Caco-2 (cell line): ENCODE measurements around the gene WIPF3. TPM values are rescaled to one million over a fixed set of nuclear protein-coding genes. Genes with fewer than 3 reads are reported as not detected.
A peak's percentile ranks its signal among the peaks of the same experiment; 100 is the strongest.

Experiments
- BruUV-seq: library from RNA; stranded (reverse); fragments of 400-500 nt; replicated peaks from 2 replicates; lab custom pipeline; 2021; lab: Mats Ljungman, UMichigan
- CTCF ChIA-PET: fragments of 300-600 bp; sonication (Branson Sonifier 250); formaldehyde crosslinking; loops from one replicate; lab custom pipeline; 2022; ENCODE audit warnings: antibody characterized with exemption; lab: Charles Lee
- POLR2A ChIA-PET: fragments of 300-600 bp; sonication (Branson Sonifier 250); formaldehyde crosslinking; loops from one replicate; lab custom pipeline; 2022; ENCODE audit warnings: antibody characterized with exemption; lab: Charles Lee
- DNase-seq, 2 experiments: peaks; one replicate each; pipeline versions ENCODE4 v3.0.0 to v3.0.0-alpha.2; 2020 to 2022
- H3K27me3 ChIP-seq: replicated peaks from 2 replicates; pipeline ENCODE4 v1.6.0; 2011; ENCODE audit warnings: low read length; ENCODE audit not compliant: control insufficient read depth, insufficient read depth
- H3K36me3 ChIP-seq: 2 replicates; pipeline ENCODE4 v1.5.1; 2011; ENCODE audit warnings: low read length; ENCODE audit not compliant: control insufficient read depth, insufficient read depth
- H3K4me1 ChIP-seq: fragments of 250-450 bp; sonication (Bioruptor Pico); 2 replicates; pipeline ENCODE4 v1.5.1; 2020; ENCODE audit warnings: mild to moderate bottlenecking
- H3K4me3 ChIP-seq: 2 replicates; pipeline ENCODE4 v1.5.1; 2011; ENCODE audit warnings: low read depth, mild to moderate bottlenecking, control low read depth, low read length
- H3K9me3 ChIP-seq: fragments of 250-450 bp; sonication (Bioruptor Pico); 2 replicates; pipeline ENCODE4 v1.5.1; 2020; ENCODE audit warnings: mild to moderate bottlenecking, moderate library complexity
- H3K27ac Mint-ChIP-seq: one replicate; pipeline ENCODE4 v1.8.0; 2022; ENCODE audit warnings: mixed read lengths; ENCODE audit not compliant: unreplicated experiment
- H3K27me3 Mint-ChIP-seq: one replicate; pipeline ENCODE4 v1.8.0; 2022; ENCODE audit warnings: mixed read lengths; ENCODE audit not compliant: insufficient read depth, unreplicated experiment
- H3K36me3 Mint-ChIP-seq: one replicate; pipeline ENCODE4 v1.8.0; 2022; ENCODE audit warnings: mild to moderate bottlenecking, mixed read lengths; ENCODE audit not compliant: insufficient read depth, unreplicated experiment
- H3K4me1 Mint-ChIP-seq: one replicate; pipeline ENCODE4 v1.8.0; 2022; ENCODE audit warnings: low read depth, mixed read lengths; ENCODE audit not compliant: unreplicated experiment
- H3K4me3 Mint-ChIP-seq: one replicate; pipeline ENCODE4 v1.8.0; 2022; ENCODE audit warnings: mild to moderate bottlenecking, moderate library complexity, mixed read lengths; ENCODE audit not compliant: unreplicated experiment
- H3K9me3 Mint-ChIP-seq: one replicate; pipeline ENCODE4 v1.8.0; 2022; ENCODE audit warnings: mixed read lengths; ENCODE audit not compliant: unreplicated experiment
- intact Hi-C: fragments of 100-400 bp; cut with micrococcal nuclease; formaldehyde crosslinking; loops from one replicate; pipeline ENCODE4 v1.10.0; 2022; ENCODE audit not compliant: unreplicated experiment
- total RNA-seq: library from RNA; stranded (reverse); gene quantifications from 2 replicates; pipeline ENCODE4 v1.2.3, GENCODE V29; 2022
- TF ChIP-seq, protein P1 (sequence below), 2 experiments: fragments of 200-600 bp in 1 of 2; IDR thresholded peaks; 1 replicate in 1 of 2; 2 replicates in 1 of 2; pipeline versions ENCODE4 v1.5.1 to v1.8.0; 2011 to 2022; ENCODE audit warnings: antibody characterized with exemption in 1 of 2, control low read depth in 1 of 2, inconsistent platforms in 1 of 2, low read depth in 1 of 2, low read length in 1 of 2, mild to moderate bottlenecking in 1 of 2, moderate library complexity in 1 of 2; ENCODE audit not compliant: insufficient read depth in 1 of 2, severe bottlenecking in 1 of 2, unreplicated experiment in 1 of 2

Gene WIPF3
- total RNA-seq, 1 experiment from 2014 or later, result 1.2 TPM

DNA sequence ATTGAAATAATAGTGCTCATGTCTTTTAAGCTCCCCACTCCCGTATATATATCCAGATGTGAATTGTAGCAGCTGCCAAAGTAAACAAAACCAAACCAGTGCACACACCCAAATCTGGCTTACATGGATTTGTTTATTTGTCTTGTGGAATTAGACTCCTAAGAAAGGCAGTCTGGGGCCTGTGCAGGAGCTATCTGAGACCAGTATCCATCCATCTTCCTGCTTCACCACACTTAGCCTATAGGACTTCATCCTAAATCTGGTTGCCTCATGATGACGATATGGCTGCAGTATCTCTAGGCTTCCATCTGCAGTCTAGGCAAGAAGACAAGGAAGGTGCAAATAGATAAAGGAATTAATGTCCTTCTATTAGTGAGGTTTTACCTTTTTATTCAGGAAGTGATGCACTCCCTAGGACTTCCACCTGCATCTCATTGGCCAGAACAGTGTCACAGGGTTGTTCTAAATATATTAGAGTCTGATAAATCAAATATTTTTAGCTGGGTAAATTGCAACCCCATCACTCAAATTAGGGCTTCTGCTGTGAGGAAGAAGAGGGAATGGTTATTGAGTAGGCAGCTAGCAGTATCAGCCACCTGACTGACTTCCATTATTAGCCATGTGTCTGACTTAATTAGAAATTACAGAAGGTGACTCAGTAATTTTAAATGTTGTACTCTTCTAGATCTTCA lies 6.0 kb downstream of the WIPF3 start:
- no peak overlapping the region for H3K27ac Mint-ChIP-seq
- POLR2A ChIA-PET, result no interaction called here
- CTCF ChIA-PET, result no interaction called here

GRCh38 chr7:29815181-29816105 lies 9.1 kb downstream of the WIPF3 start:
- Histone ChIP-seq H3K4me1 (no peaks in the 10 kb centered on the region), H3K36me3 (no peaks in the 10 kb centered on the region), H3K4me3 (no peak overlapping the region), H3K27me3 (no peaks in the 10 kb centered on the region; the same call in 1 of the 2 replicates), H3K9me3 (no peaks in the 10 kb centered on the region)
- no peak overlapping the region for H3K4me3 Mint-ChIP-seq
- DNase-seq, result no peak
- POLR2A ChIA-PET, result no interaction called here
- BruUV-seq, result no TSS peak
- TF ChIP-seq, protein P1, sequence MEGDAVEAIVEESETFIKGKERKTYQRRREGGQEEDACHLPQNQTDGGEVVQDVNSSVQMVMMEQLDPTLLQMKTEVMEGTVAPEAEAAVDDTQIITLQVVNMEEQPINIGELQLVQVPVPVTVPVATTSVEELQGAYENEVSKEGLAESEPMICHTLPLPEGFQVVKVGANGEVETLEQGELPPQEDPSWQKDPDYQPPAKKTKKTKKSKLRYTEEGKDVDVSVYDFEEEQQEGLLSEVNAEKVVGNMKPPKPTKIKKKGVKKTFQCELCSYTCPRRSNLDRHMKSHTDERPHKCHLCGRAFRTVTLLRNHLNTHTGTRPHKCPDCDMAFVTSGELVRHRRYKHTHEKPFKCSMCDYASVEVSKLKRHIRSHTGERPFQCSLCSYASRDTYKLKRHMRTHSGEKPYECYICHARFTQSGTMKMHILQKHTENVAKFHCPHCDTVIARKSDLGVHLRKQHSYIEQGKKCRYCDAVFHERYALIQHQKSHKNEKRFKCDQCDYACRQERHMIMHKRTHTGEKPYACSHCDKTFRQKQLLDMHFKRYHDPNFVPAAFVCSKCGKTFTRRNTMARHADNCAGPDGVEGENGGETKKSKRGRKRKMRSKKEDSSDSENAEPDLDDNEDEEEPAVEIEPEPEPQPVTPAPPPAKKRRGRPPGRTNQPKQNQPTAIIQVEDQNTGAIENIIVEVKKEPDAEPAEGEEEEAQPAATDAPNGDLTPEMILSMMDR (IDR thresholded peaks at IDR 0.05; ENCODE audit: insufficient read depth in 1 of 2, low read depth in 1 of 2, low read length in 1 of 2, severe bottlenecking in 1 of 2, unreplicated experiment in 1 of 2), result peak in 1 of 2 experiments; percentile 18
- CTCF ChIA-PET, result interaction anchor here (0.7 kb wide), 1 partner anchor 197 kb away, joined by 3 read pairs; no protein-coding TSS in a partner anchor
- no peak overlapping the region for H3K27ac Mint-ChIP-seq
- no peaks in the 10 kb centered on the region for H3K9me3 Mint-ChIP-seq
- peaks cover 22% of the 10 kb centered on the region for H3K27me3 Mint-ChIP-seq
- H3K4me1 Mint-ChIP-seq, result no peaks in the 10 kb centered on the region
- intact Hi-C loops, result loop anchor here (2.0 kb wide), 2 partner anchors 51 to 67 kb away; no protein-coding TSS in a partner anchor
- no peaks in the 10 kb centered on the region for H3K36me3 Mint-ChIP-seq

More for the DNA sequence above, 6.0 kb downstream of the WIPF3 start:
- H3K27me3 Mint-ChIP-seq, result peaks cover 25% of the 10 kb centered on the region
- H3K4me1 ChIP-seq, result peaks cover 2% of the 10 kb centered on the region; the same call in 1 of the 2 replicates
- no peaks in the 10 kb centered on the region; the same call in 1 of the 2 replicates for H3K27me3 ChIP-seq
- no peaks in the 10 kb centered on the region for H3K36me3 Mint-ChIP-seq
- intact Hi-C loops, result no loop called here
- no TSS peak for BruUV-seq
- no peak overlapping the region for H3K4me3 ChIP-seq
- H3K9me3 ChIP-seq, result no peaks in the 10 kb centered on the region
- no peaks in the 10 kb centered on the region for H3K9me3 Mint-ChIP-seq
- no peak for DNase-seq
- no peaks in the 10 kb centered on the region for H3K4me1 Mint-ChIP-seq
- no peak overlapping the region for H3K4me3 Mint-ChIP-seq
- H3K36me3 ChIP-seq, result no peaks in the 10 kb centered on the region
- TF ChIP-seq, protein P1 (IDR thresholded peaks at IDR 0.05; ENCODE audit: insufficient read depth in 1 of 2, low read depth in 1 of 2, low read length in 1 of 2, severe bottlenecking in 1 of 2, unreplicated experiment in 1 of 2), result no peak

DNA sequence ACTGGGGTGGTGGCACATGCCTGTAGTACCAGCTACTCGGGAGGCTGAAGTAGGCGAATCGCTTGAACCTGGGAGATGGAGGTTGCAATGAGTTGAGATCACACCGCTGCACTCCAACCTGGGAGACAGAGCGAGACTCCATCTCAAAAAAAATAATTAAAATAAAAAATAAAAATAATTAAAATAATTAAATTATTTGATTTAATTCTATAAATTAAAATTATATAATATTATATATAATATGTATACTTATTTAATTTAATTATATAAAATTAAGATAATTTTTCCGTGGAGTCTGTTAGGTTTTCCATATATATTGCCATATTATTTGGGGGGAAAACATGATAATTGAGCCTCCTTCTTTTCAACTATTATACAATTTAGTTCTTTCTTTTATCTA lies 12.0 kb downstream of the WIPF3 start:
- Histone ChIP-seq H3K36me3 (no peaks in the 10 kb centered on the region), H3K4me3 (no peak overlapping the region), H3K27me3 (no peaks in the 10 kb centered on the region; the same call in none of the 2 replicates), H3K9me3 (no peaks in the 10 kb centered on the region), H3K4me1 (no peaks in the 10 kb centered on the region)
- DNase-seq, result no peak
- BruUV-seq, result no TSS peak
- Mint-ChIP-seq H3K27me3 (peaks cover 21% of the 10 kb centered on the region), H3K4me3 (no peak overlapping the region), H3K4me1 (no peaks in the 10 kb centered on the region), H3K36me3 (no peaks in the 10 kb centered on the region), H3K9me3 (no peaks in the 10 kb centered on the region), H3K27ac (no peak overlapping the region)
- CTCF ChIA-PET, result no interaction called here
- TF ChIP-seq, protein P1 (IDR thresholded peaks at IDR 0.05; ENCODE audit: insufficient read depth in 1 of 2, low read depth in 1 of 2, low read length in 1 of 2, severe bottlenecking in 1 of 2, unreplicated experiment in 1 of 2), result no peak
- intact Hi-C loops, result no loop called here
- POLR2A ChIA-PET, result no interaction called here
